Pons (tissue), 1 donor: ENCODE measurements around the gene BTN2A1.
"Not testable (repeated sequence)": the region's sequence is repeated elsewhere in the genome, so short reads cannot be mapped to it uniquely, and the experiment has no call there.

ENCODE experiments used
- DNase-seq: peaks from one replicate; pipeline ENCODE4 v3.0.0-alpha.2; 2016; ENCODE audit warnings: low spot score

Gene BTN2A1

DNA sequence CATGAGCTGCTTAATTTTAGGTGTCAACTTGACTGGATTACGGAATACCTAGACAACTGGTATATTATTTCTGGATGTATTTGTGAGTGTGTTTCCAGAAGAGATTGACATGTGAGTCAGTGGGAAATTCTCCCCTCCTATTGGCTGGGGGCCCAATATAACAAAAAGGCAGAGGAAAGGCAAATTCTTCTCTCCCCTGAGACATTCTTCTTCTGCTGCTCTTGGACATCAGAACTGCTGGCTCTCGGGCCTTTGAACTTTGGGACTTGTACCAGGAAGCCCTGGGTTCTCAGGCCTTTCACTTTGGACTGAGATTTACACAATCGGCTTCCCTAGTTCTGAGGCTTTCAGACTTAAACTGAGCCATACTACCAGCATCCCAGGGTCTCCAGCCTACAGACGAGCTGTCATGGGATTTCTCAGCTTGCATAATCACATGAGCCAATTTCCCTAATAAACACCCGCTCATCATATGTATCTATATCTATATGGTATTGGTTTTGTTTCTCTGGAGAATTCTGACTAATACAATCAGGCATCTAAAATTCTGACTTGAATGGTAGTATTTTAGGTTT lies 25.0 kb upstream of the BTN2A1 start:
- no peak for DNase-seq

DNA sequence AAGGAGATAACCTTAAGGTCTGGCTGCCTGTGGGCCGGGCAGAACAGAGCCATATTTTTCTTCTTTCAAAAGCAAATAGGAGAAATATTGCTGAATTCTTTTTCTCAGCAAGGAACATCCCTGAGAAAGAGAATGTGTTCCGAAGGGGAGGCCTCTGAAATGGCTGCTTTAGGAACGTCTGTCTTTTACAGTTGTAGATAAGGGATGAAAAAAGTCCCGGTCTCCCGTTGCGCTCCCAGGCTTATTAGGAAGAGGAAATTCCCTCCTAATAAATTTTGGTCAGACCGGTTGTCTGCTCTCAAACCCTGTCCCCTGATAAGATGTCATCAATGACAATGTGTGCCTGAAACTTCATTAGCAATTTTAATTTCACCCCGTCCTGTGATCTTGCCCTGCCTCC lies 24.1 kb upstream of the BTN2A1 start:
- not testable (repeated sequence) for DNase-seq

GRCh38 chr6:26436018-26436417 lies 21.7 kb upstream of the BTN2A1 start:
- DNase-seq = no peak

DNA sequence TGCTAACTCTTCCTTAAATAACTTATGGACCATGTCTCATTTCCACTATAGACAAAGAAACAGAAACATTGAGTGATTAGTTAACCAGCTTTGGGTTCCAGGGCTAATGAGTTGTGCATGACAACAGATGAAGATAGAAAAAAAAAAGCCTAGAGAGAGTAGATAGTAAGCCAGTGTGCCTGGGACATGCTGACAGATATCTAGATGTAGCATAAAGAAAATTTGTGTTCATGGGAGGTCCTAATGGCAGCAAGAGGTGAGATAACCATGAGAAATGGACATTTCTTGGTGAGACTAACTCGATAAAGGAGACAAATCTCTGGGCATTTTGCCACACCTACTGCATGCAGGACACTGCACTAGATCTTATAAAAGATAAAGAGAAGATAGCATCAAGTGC lies 20.2 kb upstream of the BTN2A1 start:
- no peak for DNase-seq

GRCh38 chr6:26438000-26438399 lies 19.8 kb upstream of the BTN2A1 start:
- DNase-seq = no peak

DNA sequence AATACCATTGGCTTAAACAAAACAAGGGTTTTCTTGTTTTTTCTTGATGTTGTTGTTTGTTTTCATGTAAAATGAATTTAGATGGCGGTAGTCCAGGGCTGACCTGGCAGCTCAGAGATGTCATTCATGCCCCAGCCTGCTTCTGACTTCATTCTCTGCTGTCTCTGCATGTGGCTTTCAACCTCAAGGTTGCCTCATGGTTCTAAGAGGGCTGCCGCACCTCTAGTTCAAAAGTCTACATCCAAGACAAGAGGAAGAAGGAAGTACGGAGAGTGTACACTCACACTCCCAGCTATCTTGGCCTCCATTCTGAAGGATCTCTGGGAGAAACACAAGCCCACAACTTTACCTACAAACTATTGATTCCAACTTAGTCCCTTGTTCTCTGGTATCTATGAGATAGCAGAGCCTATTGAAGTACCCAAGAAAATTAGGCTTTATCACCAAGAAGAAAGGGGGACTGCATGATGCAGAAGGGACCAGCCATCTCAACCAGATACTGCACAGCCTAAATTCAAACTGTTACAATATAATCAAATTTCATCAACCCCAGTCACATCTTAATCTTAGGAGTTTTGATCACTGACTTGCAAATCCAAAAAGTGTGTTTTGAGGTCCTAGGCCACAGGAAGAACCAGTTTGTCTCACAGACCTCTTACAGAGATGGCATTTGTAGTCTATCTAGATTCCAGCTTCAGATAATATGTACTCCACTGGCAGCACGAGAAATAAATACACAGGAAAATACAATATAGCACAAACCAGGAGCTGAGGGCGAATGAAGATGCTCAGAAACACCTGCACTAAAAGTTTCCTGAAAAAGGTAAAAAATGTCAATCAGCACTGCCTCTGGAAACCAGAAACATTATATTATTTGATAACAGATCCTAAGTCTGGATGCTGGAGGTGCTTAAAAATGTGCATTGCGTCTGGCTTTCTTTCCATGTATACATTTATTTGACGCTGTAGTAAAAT lies 18.3 kb upstream of the BTN2A1 start:
- peak; percentile 31 for DNase-seq

DNA sequence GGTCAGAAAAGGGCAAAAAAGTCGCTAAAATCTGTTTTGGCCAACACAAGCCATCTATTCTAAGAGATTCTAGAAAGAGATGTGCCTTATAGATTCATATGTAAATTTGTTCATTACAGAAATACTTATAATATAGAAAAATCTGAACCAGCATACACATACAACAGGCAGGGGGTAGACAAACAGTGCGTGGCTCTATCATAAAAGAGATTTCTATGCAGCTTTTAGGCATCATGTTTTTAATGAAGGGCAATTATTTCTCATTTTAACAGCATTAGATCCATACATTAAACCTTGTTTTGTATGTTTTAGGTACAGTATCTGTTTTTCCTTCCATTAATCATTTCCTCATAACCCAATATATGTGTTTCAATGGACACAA lies 16.8 kb upstream of the BTN2A1 start:
- no peak for DNase-seq

DNA sequence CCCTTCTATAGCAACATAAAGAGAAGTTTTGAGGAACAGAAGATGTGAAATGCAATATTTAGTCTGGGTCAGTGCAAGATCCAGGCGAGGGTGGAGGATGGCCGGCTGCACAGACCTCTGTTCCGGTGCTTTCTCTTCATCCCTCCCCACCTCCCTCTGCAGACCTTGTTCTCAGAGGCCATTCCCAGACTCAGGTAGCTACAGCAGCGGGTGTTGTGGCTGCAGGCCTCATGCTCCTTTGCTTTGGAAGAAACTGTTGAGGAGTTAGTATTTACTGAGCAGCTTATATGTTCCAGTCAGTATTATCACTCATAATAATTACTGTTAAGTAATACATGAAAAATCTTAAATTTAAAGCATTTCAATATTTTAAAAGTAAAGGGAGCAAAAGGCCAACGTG lies 15.8 kb upstream of the BTN2A1 start:
- DNase-seq = no peak

- no peak for DNase-seq
Observed at GRCh38 chr6:26445934-26446667, 11.7 kb upstream of the BTN2A1 start.

DNA sequence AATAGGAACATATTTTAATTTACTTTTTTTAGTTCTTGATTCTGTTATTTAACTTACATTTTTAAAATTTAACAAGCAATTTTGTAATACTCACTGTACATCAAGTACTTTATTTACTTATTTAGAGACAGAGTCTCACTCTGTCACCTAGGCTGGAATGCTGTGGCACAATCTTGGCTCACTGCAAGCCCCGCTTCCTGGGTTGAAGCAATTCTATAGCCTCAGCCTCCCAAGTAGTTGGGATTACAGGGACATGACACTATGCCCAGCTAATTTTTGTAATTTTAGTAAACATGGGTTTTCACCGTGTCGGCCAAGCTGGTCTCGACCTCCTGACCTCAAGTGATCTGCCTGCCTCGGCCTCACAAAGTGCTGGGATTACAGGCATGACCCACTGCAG lies 10.5 kb upstream of the BTN2A1 start:
- DNase-seq = no peak

DNA sequence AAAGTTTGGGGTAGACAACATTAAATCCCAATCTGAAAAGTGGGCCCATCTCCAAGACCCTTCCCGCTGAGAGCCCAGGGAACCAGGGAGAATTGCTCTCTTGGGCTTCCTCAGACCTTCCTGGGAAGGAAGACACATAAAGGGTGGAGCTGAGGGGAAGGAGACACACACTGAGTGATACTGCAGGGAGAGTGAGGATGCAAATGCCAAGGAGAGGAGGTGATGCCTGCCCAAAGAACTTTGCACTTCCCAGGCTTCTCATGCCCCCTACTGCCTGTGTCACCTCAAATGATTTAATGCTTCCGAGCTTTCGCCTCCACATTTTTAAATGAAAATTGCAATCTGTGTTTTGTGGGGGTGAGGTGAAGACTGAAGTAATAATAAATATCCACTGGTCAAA lies 7.5 kb upstream of the BTN2A1 start:
- DNase-seq = no peak

GRCh38 chr6:26452631-26453235 lies 5.0 kb upstream of the BTN2A1 start:
- no peak for DNase-seq

DNA sequence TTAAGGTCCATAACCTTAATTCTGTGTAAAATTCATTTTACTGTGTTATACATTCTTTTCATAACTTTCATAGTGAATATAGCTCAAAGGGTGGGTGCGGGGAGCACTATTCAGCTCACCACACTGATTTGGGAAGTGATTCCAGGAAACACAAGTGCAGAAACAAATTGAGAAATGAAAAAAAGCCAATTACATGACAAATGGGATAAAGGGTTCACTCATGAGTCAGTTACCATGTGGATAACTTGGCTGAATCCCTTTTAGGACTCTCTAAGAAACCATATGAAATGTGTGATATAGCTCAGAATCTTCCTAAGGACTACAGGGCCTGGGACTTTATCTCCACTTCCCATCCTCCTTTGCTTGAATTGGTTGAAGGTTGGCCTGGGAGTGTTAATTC lies 3.1 kb upstream of the BTN2A1 start:
- no peak for DNase-seq

- DNase-seq = no peak
Observed at GRCh38 chr6:26455357-26455970, 2.3 kb upstream of the BTN2A1 start.

GRCh38 chr6:26457264-26457805 lies 420 bp upstream of the BTN2A1 start:
- DNase-seq = no peak

- DNase-seq = no peak
Observed at GRCh38 chr6:26459023-26459810, 1.5 kb downstream of the BTN2A1 start.

GRCh38 chr6:26461353-26461752 lies 3.6 kb downstream of the BTN2A1 start:
- DNase-seq = not testable (repeated sequence)

GRCh38 chr6:26464014-26464413 lies 6.3 kb downstream of the BTN2A1 start:
- no peak for DNase-seq

DNA sequence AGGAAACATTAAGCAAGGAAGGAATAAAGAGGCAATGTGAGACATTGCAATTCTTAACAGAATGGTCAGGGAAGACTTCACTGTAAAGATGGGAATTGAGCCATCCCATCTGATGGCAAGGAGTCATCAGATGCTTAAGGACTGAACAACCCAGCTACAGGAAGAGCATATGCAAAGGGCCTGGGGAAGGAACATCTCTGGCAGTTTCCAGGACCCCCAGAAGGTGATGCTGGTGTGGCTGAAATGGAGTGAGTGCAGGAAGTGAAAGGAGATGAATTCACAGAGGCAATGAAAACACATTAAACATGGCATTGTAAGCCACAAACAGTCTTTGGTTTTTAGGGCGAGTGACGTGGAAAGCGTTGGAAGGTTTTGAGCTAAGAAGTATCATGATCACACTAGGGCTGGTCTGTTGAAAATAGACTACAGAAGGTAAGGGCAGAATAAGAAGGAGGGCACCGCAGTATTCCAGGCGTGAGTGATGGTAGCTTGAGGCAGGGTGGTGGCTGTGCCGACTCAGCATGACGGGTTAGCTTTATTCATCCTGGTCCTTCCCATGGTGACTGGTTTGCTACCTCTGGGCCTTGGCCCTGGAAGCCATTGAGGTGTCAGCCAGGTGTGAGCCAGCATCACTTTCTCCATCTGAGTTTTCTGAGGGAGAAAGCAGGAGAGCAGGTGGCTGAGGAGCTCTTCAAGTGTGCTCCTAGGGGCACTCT lies 6.8 kb downstream of the BTN2A1 start:
- no peak for DNase-seq

DNA sequence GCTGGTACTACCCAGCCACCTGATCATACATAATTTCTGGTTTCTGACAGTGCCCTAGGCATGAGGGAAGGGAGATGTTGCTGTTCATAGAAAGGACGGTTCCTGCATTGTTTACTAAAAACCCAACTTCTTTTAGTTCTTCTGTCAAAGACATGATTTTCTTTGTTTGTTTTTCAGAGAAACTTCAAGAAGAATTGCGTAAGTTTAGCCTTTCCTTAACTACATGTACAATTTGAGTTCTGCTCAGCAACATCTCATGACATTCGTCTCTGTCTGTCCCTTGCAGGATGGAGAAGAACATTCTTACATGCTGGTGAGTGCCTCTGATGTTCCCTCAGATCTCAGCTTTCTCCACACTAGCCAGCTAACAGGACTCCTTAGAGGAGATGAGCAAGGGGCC lies 8.0 kb downstream of the BTN2A1 start:
- no peak for DNase-seq
